CD4-positive, alpha-beta T cell treated with Interleukin-15 for 1 hour (primary cell): ENCODE results near the gene C10orf105.

ENCODE experiments used
- DNase-seq: peaks from one replicate; pipeline ENCODE4 v3.0.0-alpha.2; 2020

C10orf105 gene

DNA sequence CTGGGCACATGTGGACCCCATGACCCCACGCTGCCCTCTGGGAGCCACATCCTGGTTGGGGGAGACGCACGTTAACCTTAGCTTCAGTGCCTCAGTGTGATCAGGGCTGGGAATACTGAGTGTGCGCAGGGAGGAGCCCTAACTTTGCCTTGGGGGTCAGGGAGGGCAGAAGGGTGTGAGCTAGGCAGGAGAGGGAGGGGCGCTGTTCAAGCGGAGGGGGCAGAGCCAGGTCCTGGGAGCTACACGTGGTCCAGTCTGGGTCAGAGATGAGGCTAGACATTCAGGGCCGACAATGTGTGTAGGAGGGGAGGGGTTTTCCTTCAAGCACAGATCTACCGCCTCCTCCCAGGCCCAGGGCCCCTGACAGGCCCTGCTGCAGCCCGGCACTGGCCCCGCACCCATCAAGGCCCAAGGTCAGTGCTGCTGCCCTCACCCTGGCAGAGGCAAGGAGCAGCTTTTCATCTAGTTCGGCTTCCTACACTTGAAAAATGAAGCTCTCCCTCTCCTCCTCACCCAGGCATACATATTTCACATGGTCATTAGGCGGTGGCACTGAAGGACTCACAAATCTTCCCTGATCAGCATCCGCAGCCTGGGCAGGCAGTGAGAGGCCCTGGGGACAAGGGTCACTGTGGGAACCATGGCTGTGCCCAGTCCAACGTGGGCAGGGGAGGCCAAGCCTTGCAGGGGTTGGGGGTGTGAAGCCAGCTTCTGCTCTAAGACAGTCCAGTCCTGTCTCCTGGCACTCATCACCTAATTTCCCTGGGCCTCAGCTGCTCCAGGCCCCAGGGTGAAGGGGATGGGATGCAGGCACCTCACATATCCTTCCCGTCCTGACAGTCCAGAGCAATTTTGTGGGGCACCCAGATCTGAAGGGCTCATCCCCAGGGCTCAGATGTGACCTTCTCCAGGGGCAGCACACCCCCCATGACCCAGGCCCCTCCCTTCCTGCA lies 47.3 kb downstream of the C10orf105 start:
- no peak for DNase-seq

DNA sequence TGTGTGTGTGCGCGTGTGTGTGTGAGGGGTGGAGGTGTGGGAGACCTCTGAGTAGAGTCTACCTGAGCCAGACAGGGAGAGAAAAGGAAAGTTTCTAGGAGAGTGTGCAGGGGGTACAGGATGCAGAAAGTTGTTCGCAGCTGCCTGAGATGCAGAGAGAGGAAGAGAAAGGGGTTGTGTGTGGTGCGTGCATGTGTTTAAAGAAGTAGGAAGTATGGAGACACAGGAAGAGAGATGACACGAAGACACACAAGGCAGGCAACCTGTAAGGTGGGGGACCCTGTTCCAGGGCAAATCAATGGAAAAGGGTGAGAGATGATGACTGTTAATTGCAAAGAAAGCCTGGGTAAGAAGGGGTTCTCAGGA lies 52.2 kb downstream of the C10orf105 start:
- no peak for DNase-seq

DNA sequence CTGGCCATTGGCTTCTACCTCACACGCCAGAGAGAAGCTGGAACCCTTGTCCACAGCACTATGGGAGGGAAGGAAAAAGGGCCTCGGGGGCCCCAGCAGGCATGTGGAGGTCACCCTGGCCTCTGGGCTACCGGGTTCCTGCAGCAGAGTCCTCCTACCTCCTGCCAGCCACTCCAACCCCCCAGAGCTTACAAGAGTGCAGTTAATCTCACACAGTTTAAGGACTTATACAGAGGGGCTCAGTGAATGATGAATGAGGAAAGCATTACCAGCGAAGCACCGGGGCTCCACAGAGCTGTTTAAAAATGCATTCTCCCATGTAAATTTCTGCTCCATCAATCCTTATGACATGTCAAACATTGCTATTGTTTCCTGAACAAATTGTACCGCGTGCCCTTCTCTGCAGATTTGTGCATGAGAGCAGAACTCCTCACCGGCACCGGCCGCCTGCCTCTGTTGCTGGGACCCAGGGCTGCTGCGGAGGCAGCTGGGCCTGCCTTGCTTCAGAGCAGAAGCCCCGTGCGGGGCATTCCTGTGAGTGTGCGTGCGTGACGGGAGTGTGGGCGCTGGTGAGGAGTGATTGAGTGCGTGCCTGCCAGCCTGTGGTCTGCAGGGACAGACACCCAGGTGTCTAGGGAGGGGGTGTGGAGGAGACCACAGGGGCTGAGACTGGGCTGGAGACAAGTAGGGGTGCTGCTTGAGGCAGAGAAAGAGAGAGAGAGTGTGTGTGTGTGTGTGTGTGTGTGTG lies 52.8 kb downstream of the C10orf105 start:
- DNase-seq, result no peak

DNA sequence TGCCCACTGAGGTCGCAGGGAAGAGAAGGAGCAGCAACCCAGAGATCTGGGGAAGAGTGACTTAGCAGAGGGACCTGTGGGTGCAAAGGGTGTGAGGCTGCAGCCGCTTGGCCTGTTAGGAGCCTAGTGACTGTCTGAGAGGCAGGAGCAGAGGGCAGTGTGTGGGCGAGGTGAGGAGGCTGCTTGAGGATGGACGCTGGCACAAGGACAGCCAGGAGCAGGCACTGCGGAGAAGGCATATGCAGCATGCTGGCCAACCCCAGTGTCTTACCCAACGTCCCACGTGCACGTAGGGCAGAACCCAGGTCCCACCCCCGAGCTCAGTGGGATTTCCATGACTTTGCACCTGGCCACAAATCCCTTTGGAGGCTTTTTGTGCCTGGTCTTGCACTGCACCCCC lies 54.1 kb downstream of the C10orf105 start:
- DNase-seq, result no peak

DNA sequence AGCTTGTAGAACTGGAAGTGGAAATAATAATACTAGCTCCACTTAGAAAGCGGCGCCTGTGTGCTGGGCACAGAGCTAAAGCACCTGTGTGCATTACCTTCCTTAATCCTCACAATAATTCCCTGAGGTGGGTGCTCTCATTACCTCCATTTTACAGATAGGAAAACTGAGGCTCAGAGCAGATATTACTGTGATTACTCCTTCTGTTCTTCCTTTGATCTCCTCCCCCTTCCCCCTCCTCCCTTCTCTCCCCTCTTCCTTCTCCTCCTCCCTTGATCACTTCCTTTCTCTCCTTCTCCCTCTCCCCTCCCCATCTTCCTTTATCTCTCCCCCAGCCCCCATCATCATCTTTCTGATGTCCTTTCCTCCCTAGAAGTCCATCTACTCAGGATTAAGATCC lies 55.0 kb downstream of the C10orf105 start:
- no peak for DNase-seq

DNA sequence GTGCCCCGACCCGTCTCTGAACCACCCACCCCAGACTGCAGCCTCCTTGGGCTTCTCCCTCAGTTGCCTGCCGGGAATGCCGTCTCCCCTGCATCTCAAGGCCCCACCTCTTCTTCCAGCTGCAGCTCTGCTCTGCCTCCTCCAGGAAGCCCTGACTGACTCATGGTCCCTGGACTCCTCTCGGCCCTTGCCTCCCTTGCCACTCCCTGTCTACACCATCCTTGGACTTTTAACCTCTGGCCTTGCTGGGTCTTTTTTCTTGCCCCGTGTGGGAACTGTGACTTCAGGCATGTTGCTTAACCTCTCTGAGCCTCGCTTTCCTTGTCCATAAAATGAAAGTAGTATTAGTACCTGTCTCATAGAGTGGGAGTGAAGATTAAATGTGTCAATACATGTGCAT lies 56.3 kb downstream of the C10orf105 start:
- no peak for DNase-seq

DNA sequence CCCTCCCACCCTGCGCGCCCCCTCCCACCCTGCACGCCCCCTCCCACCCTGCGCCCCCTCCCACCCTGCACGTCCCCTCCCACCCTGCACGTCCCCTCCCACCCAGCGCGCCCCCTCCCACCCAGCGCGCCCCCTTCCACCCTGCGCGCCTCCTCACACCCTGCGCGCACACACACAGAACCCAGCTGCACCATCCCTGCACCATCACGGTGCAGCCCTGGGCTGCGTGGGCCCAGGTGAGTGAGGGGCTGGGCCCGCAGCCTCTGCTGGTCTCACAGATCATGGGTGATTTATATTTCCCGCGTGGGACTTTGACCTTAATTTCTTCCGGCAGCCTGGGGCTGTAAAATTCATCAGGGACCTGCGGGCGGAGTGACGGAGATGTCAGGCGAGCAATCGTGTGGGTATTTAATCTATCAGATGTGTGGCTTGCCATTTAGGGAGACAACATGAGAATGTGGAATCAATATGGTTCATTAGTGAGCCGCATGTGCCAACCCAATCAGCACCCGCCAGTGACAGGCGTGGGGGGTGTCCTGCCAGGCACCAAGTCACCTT lies 57.7 kb downstream of the C10orf105 start:
- DNase-seq, result no peak
